Tibial nerve (tissue), 4 donors: ENCODE measurements around the gene GNA14. TPM values are rescaled to one million over a fixed set of nuclear protein-coding genes. Genes with fewer than 3 reads are reported as not detected.
A peak's percentile ranks its signal among the peaks of the same experiment; 100 is the strongest.

Experiments
- DNase-seq, 2 donors: peaks; one replicate each; pipeline ENCODE4 v3.0.0-alpha.2; 2019; ENCODE audit warnings: low spot score in 2 of 2
- H3K27ac ChIP-seq, 4 donors: fragments of 200-600 bp; sonication (generic) in 3 of 4; one replicate each; pipeline ENCODE4 v1.5.1; 2017 to 2019; ENCODE audit warnings: mild to moderate bottlenecking in 1 of 4
- H3K27me3 ChIP-seq, 2 donors: fragments of 200-600 bp; sonication (generic) in 1 of 2; one replicate each; pipeline versions ENCODE4 v1.5.1 to v1.6.0; 2017 to 2019
- H3K36me3 ChIP-seq, 3 donors: fragments of 200-600 bp; sonication (generic); one replicate each; pipeline ENCODE4 v1.5.1; 2018 to 2019
- H3K4me1 ChIP-seq, 4 donors: fragments of 200-600 bp; sonication (generic) in 3 of 4; one replicate each; pipeline ENCODE4 v1.5.1; 2017 to 2019
- H3K4me3 ChIP-seq, 4 donors: fragments of 200-600 bp; sonication (generic) in 3 of 4; one replicate each; pipeline ENCODE4 v1.5.1; 2017 to 2019; ENCODE audit warnings: mild to moderate bottlenecking in 1 of 4, moderate library complexity in 1 of 4
- H3K9me3 ChIP-seq, 4 donors: fragments of 200-600 bp; sonication (generic) in 3 of 4; one replicate each; pipeline ENCODE4 v1.5.1; 2017 to 2019
- CTCF ChIP-seq, 5 experiments: fragments of 200-600 bp in 3 of 5; fragments of 450-650 bp in 2 of 5; sonication (generic) in 3 of 5; IDR thresholded peaks; one replicate each; pipeline ENCODE4 v1.5.1; 2016 to 2019; ENCODE audit warnings: antibody characterized with exemption in 5 of 5, mild to moderate bottlenecking in 3 of 5, moderate library complexity in 2 of 5
- EP300 ChIP-seq, 2 donors: sonication (generic); formaldehyde crosslinking; IDR thresholded peaks; one replicate each; pipeline ENCODE4 v1.6.1; 2017; ENCODE audit warnings: antibody characterized with exemption in 2 of 2, mild to moderate bottlenecking in 1 of 2
- POLR2A ChIP-seq, 2 donors: fragments of 450-650 bp; IDR thresholded peaks; one replicate each; pipeline ENCODE4 v1.6.1; 2017; ENCODE audit warnings: antibody characterized with exemption in 2 of 2, mild to moderate bottlenecking in 2 of 2, moderate library complexity in 2 of 2
- WGBS, 2 donors: methylation state at CpG; one replicate each; pipeline ENCODE4 v1.1.5; 2018; 5-methylcytosine and 5-hydroxymethylcytosine counted together
- total RNA-seq, 4 donors: library from RNA; depleted of rRNA; stranded (reverse); fragments of >200 nt; gene quantifications; one replicate each; pipeline ENCODE4 v1.1.0, GENCODE V29; 2016

Gene GNA14
- total RNA-seq, 4 donors from 2014 or later, result 0.84 to 7.1 (median 3.6) TPM

GRCh38 chr9:77514886-77515711, 133.0 kb downstream of the GNA14 start:
- no peaks in the 10 kb centered on the region for H3K9me3 ChIP-seq
- WGBS, 2 donors, result 10 to 18% methylated on average over 9 of the region's 9 CpGs

GRCh38 chr9:77513457-77513856, 134.7 kb downstream of the GNA14 start:
- H3K27me3 ChIP-seq, result no peaks in the 10 kb centered on the region
- no peak for DNase-seq
- WGBS, 2 donors, result 86 to 89% methylated on average over 5 of the region's 5 CpGs
- no peaks in the 10 kb centered on the region for H3K9me3 ChIP-seq
- no peak overlapping the region for H3K27ac ChIP-seq
- H3K4me1 ChIP-seq, result peaks cover 0 to 14% (median 2%) of the 10 kb centered on the region in 4 donors
- no peak overlapping the region for H3K4me3 ChIP-seq
- TF ChIP-seq POLR2A (IDR thresholded peaks at IDR 0.05), result no peak
- no peak for TF ChIP-seq CTCF (IDR thresholded peaks at IDR 0.05)
- TF ChIP-seq EP300 (IDR thresholded peaks at IDR 0.05), result no peak
- no peaks in the 10 kb centered on the region for H3K36me3 ChIP-seq

More at GRCh38 chr9:77514886-77515711, 133.0 kb downstream of the GNA14 start:
- no peaks in the 10 kb centered on the region for H3K36me3 ChIP-seq
- TF ChIP-seq EP300 (IDR thresholded peaks at IDR 0.05) (peak in 1 of 2 donors; percentile 59), CTCF (IDR thresholded peaks at IDR 0.05) (no peak)
- H3K4me3 ChIP-seq, result no peak overlapping the region
- H3K27ac ChIP-seq, result peak overlapping the region in 1 of 4 donors; percentile 41
- DNase-seq, result peak in 1 of 2 donors; percentile 10
- peaks cover 0 to 14% (median 2%) of the 10 kb centered on the region in 4 donors for H3K4me1 ChIP-seq
- no peaks in the 10 kb centered on the region for H3K27me3 ChIP-seq

- no peaks in the 10 kb centered on the region for H3K36me3 ChIP-seq
- peaks cover 0 to 14% (median 2%) of the 10 kb centered on the region in 4 donors for H3K4me1 ChIP-seq
- DNase-seq, result no peak
- no peak for TF ChIP-seq EP300 (IDR thresholded peaks at IDR 0.05)
- no peak for TF ChIP-seq CTCF (IDR thresholded peaks at IDR 0.05)
- TF ChIP-seq POLR2A (IDR thresholded peaks at IDR 0.05), result no peak
- no peaks in the 10 kb centered on the region for H3K9me3 ChIP-seq
- no peaks in the 10 kb centered on the region for H3K27me3 ChIP-seq
- H3K27ac ChIP-seq, result no peak overlapping the region
- no peak overlapping the region for H3K4me3 ChIP-seq
These were observed 135.2 kb downstream of the GNA14 start for GRCh38 chr9:77512876-77513275.

GRCh38 chr9:77511525-77511924, 136.6 kb downstream of the GNA14 start:
- Histone ChIP-seq H3K27ac (no peak overlapping the region), H3K4me3 (no peak overlapping the region), H3K27me3 (no peaks in the 10 kb centered on the region), H3K36me3 (no peaks in the 10 kb centered on the region), H3K9me3 (no peaks in the 10 kb centered on the region), H3K4me1 (peaks cover 0 to 25% (median 7%) of the 10 kb centered on the region in 4 donors)
- WGBS, 2 donors, result 92 to 93% methylated on average over 3 of the region's 3 CpGs
- DNase-seq, result no peak
- TF ChIP-seq CTCF (IDR thresholded peaks at IDR 0.05) (no peak), POLR2A (IDR thresholded peaks at IDR 0.05) (no peak)

- no peaks in the 10 kb centered on the region for H3K9me3 ChIP-seq
- no peak overlapping the region for H3K4me3 ChIP-seq
- H3K36me3 ChIP-seq, result no peaks in the 10 kb centered on the region
- DNase-seq, result no peak
- TF ChIP-seq CTCF (IDR thresholded peaks at IDR 0.05) (no peak), EP300 (IDR thresholded peaks at IDR 0.05) (no peak), POLR2A (IDR thresholded peaks at IDR 0.05) (no peak)
- 51 to 52% methylated on average over 3 of the region's 3 CpGs for WGBS, 2 donors
- H3K27ac ChIP-seq, result no peak overlapping the region
- peaks cover 0 to 28% (median 8%) of the 10 kb centered on the region in 4 donors for H3K4me1 ChIP-seq
- no peaks in the 10 kb centered on the region for H3K27me3 ChIP-seq
These were observed 137.5 kb downstream of the GNA14 start for GRCh38 chr9:77510666-77511065.
